ENCODE results near the gene HAUS5.

Gene HAUS5

DNA sequence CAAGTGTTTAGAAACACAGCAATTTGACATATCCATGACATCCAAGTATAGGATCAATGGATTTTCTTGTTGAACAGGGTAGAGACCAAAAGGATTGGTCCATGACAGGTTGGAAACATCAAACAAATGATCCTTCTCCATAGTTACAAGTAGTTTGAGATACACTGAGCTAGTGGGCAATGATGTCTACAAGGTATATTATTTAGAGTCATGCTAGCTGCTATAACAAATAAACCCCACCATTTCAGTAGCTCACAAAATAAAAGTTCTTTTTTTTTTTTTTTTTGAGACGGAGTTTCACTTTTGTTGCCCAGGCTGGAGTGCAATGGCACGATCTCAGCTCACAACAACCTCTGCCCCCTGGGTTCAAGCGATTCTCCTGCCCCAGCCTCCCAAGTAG lies 4.9 kb upstream of the HAUS5 start:
- no peak overlapping the region for H3K4me2 ChIP-seq
- no peak for TF ChIP-seq Cebpa-rat (IDR thresholded peaks at IDR 0.05)
- peaks cover 14% of the 10 kb centered on the region for H3K4me1 ChIP-seq
- H3K27me3 ChIP-seq, result no peaks in the 10 kb centered on the region
- no peaks in the 10 kb centered on the region for H4K20me1 ChIP-seq
- no peak overlapping the region for H3K27ac ChIP-seq
- no peak overlapping the region for H3K4me3 ChIP-seq
- H3K9me3 ChIP-seq, result peaks cover 31% of the 10 kb centered on the region
- H3K36me3 ChIP-seq, result no peaks in the 10 kb centered on the region
- no peak overlapping the region for H3K9ac ChIP-seq

DNA sequence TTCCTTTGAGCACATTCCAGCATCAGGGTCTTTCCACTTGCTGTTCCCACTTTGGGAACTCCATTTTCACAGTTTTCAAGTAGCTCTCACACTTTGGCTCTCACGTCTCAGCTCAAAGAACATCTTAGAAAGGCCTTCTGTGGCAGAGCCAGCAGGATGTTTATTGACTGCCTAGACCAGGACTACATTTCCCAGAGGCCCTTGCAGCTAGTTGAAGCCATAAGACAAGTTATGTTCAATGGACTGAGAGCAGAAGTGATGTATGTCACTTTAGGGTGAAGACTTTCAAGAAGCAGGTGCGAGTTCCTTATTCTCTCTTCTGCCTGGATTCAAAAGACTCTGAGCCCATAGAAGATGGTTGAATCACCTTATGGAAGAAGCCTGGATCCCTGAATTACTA lies 4.3 kb upstream of the HAUS5 start:
- Histone ChIP-seq H3K4me2 (no peak overlapping the region), H3K27ac (no peak overlapping the region), H3K36me3 (no peaks in the 10 kb centered on the region), H3K9me3 (peaks cover 31% of the 10 kb centered on the region), H3K9ac (no peak overlapping the region), H3K27me3 (no peaks in the 10 kb centered on the region), H3K4me3 (no peak overlapping the region), H3K4me1 (peaks cover 17% of the 10 kb centered on the region), H4K20me1 (no peaks in the 10 kb centered on the region)
- TF ChIP-seq Cebpa-rat (IDR thresholded peaks at IDR 0.05), result no peak

DNA sequence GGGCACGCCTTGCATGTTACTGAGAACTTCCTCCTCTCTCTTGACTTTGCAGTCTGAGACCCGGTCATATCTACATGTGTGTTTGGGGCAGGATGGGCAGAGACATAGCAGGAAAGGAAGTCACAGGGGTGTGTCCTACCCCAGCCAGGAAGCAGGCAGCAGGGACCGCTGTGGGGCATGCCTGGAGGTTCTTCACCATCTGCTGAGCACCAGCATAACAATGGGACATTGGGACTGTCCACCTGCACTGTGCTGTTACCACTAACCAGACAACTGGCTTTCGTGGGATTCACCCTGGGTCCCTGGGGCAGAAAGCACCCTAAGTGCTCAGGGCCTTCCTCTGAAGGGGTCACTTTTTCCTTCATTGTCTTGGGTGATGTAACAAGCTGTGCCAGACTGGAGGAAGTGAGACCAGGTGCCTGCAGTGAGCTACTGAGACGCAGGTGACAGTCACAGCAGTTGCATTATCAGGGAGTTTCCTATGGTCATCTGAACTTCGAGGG lies 2.6 kb upstream of the HAUS5 start:
- no peak for TF ChIP-seq Cebpa-rat (IDR thresholded peaks at IDR 0.05)
- Histone ChIP-seq H3K9me3 (peaks cover 31% of the 10 kb centered on the region), H3K27me3 (no peaks in the 10 kb centered on the region), H3K4me3 (no peak overlapping the region), H3K36me3 (peaks cover 12% of the 10 kb centered on the region), H3K9ac (no peak overlapping the region), H3K27ac (no peak overlapping the region), H3K4me1 (peaks cover 23% of the 10 kb centered on the region), H4K20me1 (no peaks in the 10 kb centered on the region), H3K4me2 (no peak overlapping the region)

DNA sequence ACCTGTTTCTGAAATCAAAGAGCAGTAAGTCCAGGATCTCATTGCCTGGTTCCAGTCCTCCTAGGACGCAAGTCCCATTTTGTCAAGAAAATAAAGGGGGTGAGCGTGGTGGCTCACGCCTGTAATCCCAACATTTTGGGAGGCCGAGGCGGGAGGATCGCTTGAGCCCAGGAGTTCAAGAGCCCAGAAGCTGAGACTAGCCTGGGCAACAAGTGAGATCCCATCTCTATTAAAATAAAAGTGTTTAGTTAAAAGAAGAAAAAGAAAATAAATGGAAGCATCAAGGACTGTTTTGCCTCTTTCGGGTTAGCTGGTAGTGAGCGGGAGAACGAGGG lies 344 bp upstream of the HAUS5 start:
- peaks cover 35% of the 10 kb centered on the region for H3K36me3 ChIP-seq
- H3K9me3 ChIP-seq, result peaks cover 17% of the 10 kb centered on the region
- peak overlapping the region; percentile 49; the same call in 1 of the 2 replicates for H3K27ac ChIP-seq
- H3K27me3 ChIP-seq, result no peaks in the 10 kb centered on the region
- TF ChIP-seq Cebpa-rat (IDR thresholded peaks at IDR 0.05), result no peak
- no peaks in the 10 kb centered on the region for H4K20me1 ChIP-seq
- peaks cover 23% of the 10 kb centered on the region for H3K4me1 ChIP-seq
- peak overlapping the region; percentile 81 for H3K4me2 ChIP-seq
- H3K9ac ChIP-seq, result peak overlapping the region; percentile 82
- H3K4me3 ChIP-seq, result peak overlapping the region; percentile 74

DNA sequence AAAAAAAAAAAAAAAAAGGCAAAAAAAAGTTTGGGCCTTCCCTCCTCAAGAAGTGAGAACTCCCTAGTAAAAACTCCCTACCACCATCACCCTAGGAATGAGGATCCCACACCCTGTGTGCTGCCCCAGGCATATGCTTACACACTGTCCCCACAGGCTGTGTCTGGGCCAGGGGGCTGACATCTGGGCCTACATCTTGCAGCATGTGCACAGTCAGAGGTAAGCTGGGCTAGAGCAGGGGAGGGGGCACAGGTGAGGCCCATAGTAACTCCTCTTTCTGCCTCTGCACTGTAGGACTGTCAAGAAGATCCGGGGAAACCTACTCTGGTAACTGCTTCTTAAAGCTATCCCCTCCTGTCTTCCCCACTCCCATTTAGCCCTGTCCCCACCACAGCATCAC lies 1.0 kb downstream of the HAUS5 start:
- Histone ChIP-seq H3K4me3 (peak overlapping the region; percentile 74; the same call in 1 of the 2 replicates), H3K9me3 (peaks cover 3% of the 10 kb centered on the region; the same call in 1 of the 2 replicates), H3K9ac (no peak overlapping the region; the same call in 1 of the 2 replicates), H3K27ac (no peak overlapping the region), H4K20me1 (no peaks in the 10 kb centered on the region), H3K27me3 (no peaks in the 10 kb centered on the region), H3K4me1 (peaks cover 23% of the 10 kb centered on the region), H3K4me2 (peak overlapping the region; percentile 81), H3K36me3 (peaks cover 49% of the 10 kb centered on the region)
- TF ChIP-seq Cebpa-rat (IDR thresholded peaks at IDR 0.05), result no peak

DNA sequence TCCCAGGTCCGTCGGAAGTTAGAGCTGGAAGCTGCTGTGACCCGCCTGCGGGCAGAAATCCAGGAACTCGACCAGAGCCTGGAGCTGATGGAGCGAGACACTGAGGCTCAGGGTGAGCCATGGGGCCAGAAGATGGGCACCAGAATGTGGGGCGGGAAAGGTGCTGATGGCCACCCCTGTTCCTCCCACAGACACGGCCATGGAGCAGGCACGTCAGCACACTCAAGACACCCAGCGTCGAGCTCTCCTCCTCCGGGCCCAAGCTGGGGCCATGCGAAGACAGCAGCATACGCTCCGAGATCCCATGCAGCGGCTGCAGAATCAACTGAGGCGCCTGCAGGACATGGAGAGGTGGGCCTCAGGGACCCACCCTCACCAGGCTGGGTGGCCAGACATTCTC lies 2.5 kb downstream of the HAUS5 start:
- Histone ChIP-seq H4K20me1 (no peaks in the 10 kb centered on the region), H3K27ac (no peak overlapping the region), H3K27me3 (no peaks in the 10 kb centered on the region), H3K36me3 (peaks cover 62% of the 10 kb centered on the region), H3K9ac (no peak overlapping the region), H3K4me3 (no peak overlapping the region), H3K9me3 (no peaks in the 10 kb centered on the region), H3K4me1 (peaks cover 18% of the 10 kb centered on the region), H3K4me2 (no peak overlapping the region)
- no peak for TF ChIP-seq Cebpa-rat (IDR thresholded peaks at IDR 0.05)

DNA sequence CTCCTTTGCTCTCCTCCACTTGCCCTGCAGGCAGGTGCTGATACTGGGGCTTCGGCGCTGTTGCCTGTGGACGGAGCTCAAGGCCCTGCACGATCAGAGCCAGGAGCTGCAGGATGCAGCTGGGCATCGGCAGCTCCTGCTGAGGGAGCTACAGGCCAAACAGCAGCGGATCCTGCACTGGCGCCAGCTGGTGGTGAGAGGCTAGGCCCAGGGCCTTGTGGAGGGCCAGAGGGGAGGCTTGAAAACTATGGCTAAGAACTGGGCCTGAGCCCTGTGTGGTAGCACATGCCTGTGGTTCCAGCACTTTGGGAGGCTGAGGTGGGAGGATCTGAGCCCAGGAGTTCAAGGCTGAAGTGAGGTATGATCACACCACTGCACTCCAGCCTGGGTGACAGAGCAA lies 6.3 kb downstream of the HAUS5 start:
- H3K4me1 ChIP-seq, result no peaks in the 10 kb centered on the region; the same call in 1 of the 2 replicates
- no peak overlapping the region for H3K4me3 ChIP-seq
- no peak overlapping the region for H3K27ac ChIP-seq
- no peak for TF ChIP-seq Cebpa-rat (IDR thresholded peaks at IDR 0.05)
- H3K9ac ChIP-seq, result 0 out of 2 replicates have a peak overlapping the region, but pooled peaks have one; percentile 6
- no peaks in the 10 kb centered on the region for H4K20me1 ChIP-seq
- no peak overlapping the region for H3K4me2 ChIP-seq
- H3K36me3 ChIP-seq, result peaks cover 88% of the 10 kb centered on the region
- no peaks in the 10 kb centered on the region for H3K27me3 ChIP-seq
- H3K9me3 ChIP-seq, result no peaks in the 10 kb centered on the region

DNA sequence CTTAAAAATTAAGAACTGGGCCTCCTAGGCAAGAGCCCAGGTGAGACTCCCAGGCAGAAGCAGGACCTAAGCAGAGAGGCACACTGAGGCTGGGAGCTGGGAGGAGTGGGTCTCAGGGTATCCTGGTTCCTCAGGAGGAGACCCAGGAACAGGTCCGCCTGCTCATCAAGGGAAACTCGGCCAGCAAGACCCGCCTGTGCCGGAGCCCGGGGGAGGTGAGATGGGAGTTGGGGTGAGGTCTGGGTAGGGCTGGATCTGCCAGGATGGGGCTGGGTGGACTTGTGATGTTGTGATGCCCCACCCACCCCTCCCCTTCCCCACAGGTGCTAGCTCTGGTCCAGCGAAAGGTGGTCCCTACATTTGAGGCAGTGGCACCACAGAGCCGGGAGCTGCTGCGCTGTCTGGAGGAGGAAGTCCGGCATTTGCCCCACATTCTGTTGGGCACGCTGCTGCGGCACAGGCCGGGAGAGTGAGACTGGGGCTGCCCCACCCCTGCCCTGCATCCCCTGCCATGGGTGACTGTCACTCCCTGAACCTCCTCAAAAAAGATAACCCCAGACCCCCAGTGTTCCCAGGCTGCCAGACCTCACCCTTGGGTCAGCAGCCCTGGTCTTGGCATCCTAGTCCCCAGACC lies 6.9 kb downstream of the HAUS5 start:
- Histone ChIP-seq H3K4me2 (no peak overlapping the region), H3K36me3 (peaks cover 83% of the 10 kb centered on the region), H3K27me3 (no peaks in the 10 kb centered on the region), H3K9ac (no peak overlapping the region), H4K20me1 (no peaks in the 10 kb centered on the region), H3K27ac (no peak overlapping the region), H3K9me3 (no peaks in the 10 kb centered on the region), H3K4me1 (no peaks in the 10 kb centered on the region), H3K4me3 (no peak overlapping the region)
- no peak for TF ChIP-seq Cebpa-rat (IDR thresholded peaks at IDR 0.05)

DNA sequence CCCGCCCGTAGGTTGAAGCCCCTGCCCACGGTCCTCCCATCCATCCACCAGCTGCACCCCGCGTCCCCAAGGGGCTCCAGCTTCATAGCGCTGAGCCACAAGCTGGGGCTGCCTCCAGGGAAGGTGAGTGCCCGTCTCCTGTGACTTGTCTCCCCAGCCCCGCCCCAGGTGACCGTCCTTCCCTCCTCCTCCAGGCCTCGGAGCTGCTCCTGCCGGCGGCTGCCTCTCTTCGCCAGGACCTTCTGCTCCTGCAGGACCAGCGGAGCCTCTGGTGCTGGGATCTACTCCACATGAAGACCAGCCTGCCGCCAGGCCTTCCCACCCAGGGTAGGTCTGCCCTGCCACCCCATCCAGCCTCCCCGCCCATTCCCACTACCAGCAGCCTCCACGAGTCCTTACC lies 7.5 kb downstream of the HAUS5 start:
- Histone ChIP-seq H3K27me3 (no peaks in the 10 kb centered on the region), H3K9ac (no peak overlapping the region), H3K4me3 (no peak overlapping the region), H4K20me1 (no peaks in the 10 kb centered on the region), H3K4me1 (no peaks in the 10 kb centered on the region), H3K4me2 (no peak overlapping the region), H3K9me3 (no peaks in the 10 kb centered on the region), H3K36me3 (peaks cover 77% of the 10 kb centered on the region), H3K27ac (no peak overlapping the region)
- TF ChIP-seq Cebpa-rat (IDR thresholded peaks at IDR 0.05), result no peak

DNA sequence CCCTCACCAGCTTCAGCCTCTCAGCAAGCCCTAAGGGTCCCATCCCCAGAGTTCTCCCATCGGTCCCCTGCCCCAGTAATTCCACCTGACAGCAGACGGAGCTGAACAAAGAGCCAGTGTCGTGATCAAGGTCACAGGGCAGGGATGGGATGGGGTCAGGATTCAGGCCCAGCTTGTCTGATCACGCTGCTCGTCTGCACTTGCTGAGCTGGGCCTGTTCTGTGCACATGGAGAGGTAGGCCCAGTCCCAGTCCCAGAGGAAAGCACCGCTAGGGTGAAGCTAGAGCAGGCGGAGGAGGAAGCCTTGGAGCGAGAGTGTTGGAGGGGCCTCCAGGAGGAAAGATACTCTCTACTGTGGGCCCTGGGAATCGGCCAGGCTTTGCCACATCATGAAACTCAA lies 9.2 kb downstream of the HAUS5 start:
- Histone ChIP-seq H3K4me1 (no peaks in the 10 kb centered on the region), H3K27me3 (no peaks in the 10 kb centered on the region), H3K4me2 (no peak overlapping the region), H3K9me3 (no peaks in the 10 kb centered on the region), H3K4me3 (no peak overlapping the region), H3K27ac (no peak overlapping the region), H3K9ac (no peak overlapping the region), H3K36me3 (peaks cover 60% of the 10 kb centered on the region), H4K20me1 (no peaks in the 10 kb centered on the region)
- TF ChIP-seq Cebpa-rat (IDR thresholded peaks at IDR 0.05), result no peak

DNA sequence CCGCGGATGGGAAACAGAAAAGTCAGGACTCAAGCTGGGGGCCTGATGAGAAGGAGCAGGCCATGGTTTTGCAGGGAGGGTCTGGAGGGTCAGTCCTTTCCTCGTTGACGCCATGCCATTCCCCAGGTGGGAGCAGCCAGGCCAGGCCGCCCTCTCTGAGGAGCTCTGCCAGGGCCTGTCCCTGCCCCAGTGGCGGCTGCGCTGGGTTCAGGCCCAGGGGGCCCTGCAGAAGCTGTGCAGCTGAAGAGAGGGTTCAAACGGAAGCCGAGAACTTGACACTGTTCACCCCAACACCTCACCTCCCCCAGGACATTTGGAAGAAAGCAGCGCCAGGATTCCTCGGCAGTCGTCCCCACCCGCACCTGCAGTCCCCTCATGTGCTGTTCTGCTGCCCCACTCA lies 10.2 kb downstream of the HAUS5 start:
- TF ChIP-seq Cebpa-rat (IDR thresholded peaks at IDR 0.05), result no peak
- Histone ChIP-seq H3K4me3 (no peak overlapping the region), H3K9me3 (no peaks in the 10 kb centered on the region), H3K36me3 (peaks cover 49% of the 10 kb centered on the region), H3K9ac (no peak overlapping the region), H4K20me1 (no peaks in the 10 kb centered on the region), H3K4me1 (peaks cover 2% of the 10 kb centered on the region), H3K27me3 (no peaks in the 10 kb centered on the region), H3K27ac (no peak overlapping the region), H3K4me2 (no peak overlapping the region)

Data from BLaER1 (cell line).